Urothelium cell line (cell line): ENCODE results near the gene KRT78.

Experiments
- DNase-seq: peaks from one replicate; pipeline ENCODE4 v3.0.0; 2011; ENCODE audit warnings: low spot score, mixed read lengths
- FAIRE-seq: peaks from 2 replicates; lab custom pipeline; 2011; peaks lifted over from hg19 to GRCh38; lab: Jason Lieb, UNC

The KRT78 gene

GRCh38 chr12:52825961-52826360, 22.8 kb downstream of the KRT78 start:
- FAIRE-seq (no peak), DNase-seq (no peak)

GRCh38 chr12:52824741-52825410, 23.9 kb downstream of the KRT78 start:
- FAIRE-seq (no peak), DNase-seq (no peak)

- FAIRE-seq (no peak), DNase-seq (no peak)
Measured at GRCh38 chr12:52823761-52824450, 24.9 kb downstream of the KRT78 start.

- no peak for DNase-seq
Measured at GRCh38 chr12:52822771-52823510, 25.9 kb downstream of the KRT78 start.

GRCh38 chr12:52821826-52822660, 26.8 kb downstream of the KRT78 start:
- FAIRE-seq = no peak

More at GRCh38 chr12:52822771-52823510, 25.9 kb downstream of the KRT78 start:
- no peak for FAIRE-seq

GRCh38 chr12:52821071-52821730, 27.6 kb downstream of the KRT78 start:
- no peak for DNase-seq
- FAIRE-seq = no peak

More at GRCh38 chr12:52821826-52822660, 26.8 kb downstream of the KRT78 start:
- no peak for DNase-seq

GRCh38 chr12:52820521-52820920, 28.3 kb downstream of the KRT78 start:
- DNase-seq (no peak), FAIRE-seq (no peak)

GRCh38 chr12:52819731-52820510, 28.9 kb downstream of the KRT78 start:
- FAIRE-seq (no peak), DNase-seq (no peak)

GRCh38 chr12:52818887-52819420, 29.8 kb downstream of the KRT78 start:
- DNase-seq (no peak), FAIRE-seq (no peak)

GRCh38 chr12:52818388-52818787, 30.4 kb downstream of the KRT78 start:
- no peak for DNase-seq
- FAIRE-seq = no peak

- FAIRE-seq (no peak), DNase-seq (no peak)
Measured at GRCh38 chr12:52817699-52818238, 31.0 kb downstream of the KRT78 start.

GRCh38 chr12:52817003-52817698, 31.6 kb downstream of the KRT78 start:
- no peak for FAIRE-seq
- no peak for DNase-seq

- DNase-seq (no peak), FAIRE-seq (no peak)
Measured at GRCh38 chr12:52815676-52816588, 32.9 kb downstream of the KRT78 start.

- DNase-seq = no peak
- no peak for FAIRE-seq
Measured at GRCh38 chr12:52815161-52815560, 33.6 kb downstream of the KRT78 start.

GRCh38 chr12:52814710-52815155, 34.1 kb downstream of the KRT78 start:
- DNase-seq = no peak
- no peak for FAIRE-seq

- DNase-seq (no peak), FAIRE-seq (no peak)
Measured at GRCh38 chr12:52813885-52814709, 34.7 kb downstream of the KRT78 start, which contains the start of gene KRT4. Gene KRT4, minus strand, starts transcription at chr12:52814116. Its CDS starts 58 bp downstream, at chr12:52814058.
